Measurements from ENCODE around the gene MRC2.

GRCh38 chr17:62673614-62674362 is 46.3 kb downstream of the MRC2 start:
- no peak for TF ChIP-seq CTCF (IDR thresholded peaks at IDR 0.05)
- TF ChIP-seq POLR2A (IDR thresholded peaks at IDR 0.05), result no peak
- TF ChIP-seq EP300 (IDR thresholded peaks at IDR 0.05; ENCODE audit: low read depth), result no peak
